Measurements from ENCODE around the gene KDM4B. TPM values are rescaled to one million over a fixed set of nuclear protein-coding genes. Genes with fewer than 3 reads are reported as not detected.

KDM4B gene
- polyA plus RNA-seq, 3 donors = 6.4 to 22.7 (median 12.7) TPM

GRCh38 chr19:5052945-5053485, 84.1 kb downstream of the KDM4B start:
- no peaks in the 10 kb centered on the region for H3K9me3 ChIP-seq (replicated peaks in 1 of 2; ENCODE audit: control insufficient read depth in 1 of 2, insufficient read depth in 1 of 2, low read length in 2 of 2)
- H3K27me3 ChIP-seq (ENCODE audit: control insufficient read depth in 2 of 2, insufficient read depth in 2 of 2, low read length in 2 of 2) = no peaks in the 10 kb centered on the region
- no peaks in the 10 kb centered on the region for H3K79me2 ChIP-seq (ENCODE audit: insufficient read depth, low read length)
- no peak overlapping the region for H3K4me3 ChIP-seq (replicated peaks in 1 of 3; ENCODE audit: low read depth in 2 of 3, low read length in 3 of 3)
- Mint-ChIP-seq H3K36me3 (peaks cover 46 to 60% of the 10 kb centered on the region in 2 donors), H3K4me1 (no peaks in the 10 kb centered on the region), H3K4me3 (no peak overlapping the region), H3K27ac (peak overlapping the region in 1 of 7 donors; percentile 57), H3K9me3 (peaks cover 0 to 2% (median 0%) of the 10 kb centered on the region in 7 donors), H3K27me3 (ENCODE audit: low read depth in 3 of 3) (no peaks in the 10 kb centered on the region)
- no peak overlapping the region for H3K4me2 ChIP-seq (replicated peaks; ENCODE audit: extremely low read depth, low read length, poor library complexity, severe bottlenecking)
- no peak overlapping the region for H2AFZ ChIP-seq (ENCODE audit: insufficient read depth, low read depth, low read length, poor library complexity, severe bottlenecking)
- H4K20me1 ChIP-seq (ENCODE audit: insufficient read depth, low read length) = peaks cover 91% of the 10 kb centered on the region
- WGBS (ENCODE audit: insufficient coverage) = 98% methylated on average over 13 of the region's 16 CpGs
- no peak overlapping the region for H3K9ac ChIP-seq (ENCODE audit: insufficient read depth, low read length, poor library complexity, severe bottlenecking)
- no peaks in the 10 kb centered on the region for H3K4me1 ChIP-seq (ENCODE audit: control insufficient read depth in 1 of 2, insufficient read depth in 2 of 2, low read length in 2 of 2)
- intact Hi-C loops (cut with micrococcal nuclease) = no loop called here
- H3K27ac ChIP-seq (ENCODE audit: low read depth in 1 of 2, low read length in 2 of 2) = no peak overlapping the region
- TF ChIP-seq CTCF (IDR thresholded peaks at IDR 0.05) = no peak
- no peak for DNase-seq
- peaks cover 38 to 62% of the 10 kb centered on the region in 2 donors for H3K36me3 ChIP-seq (replicated peaks in 1 of 2; ENCODE audit: control insufficient read depth in 1 of 2, insufficient read depth in 2 of 2, low read length in 2 of 2)

- Histone ChIP-seq H3K79me2 (ENCODE audit: insufficient read depth, low read length) (no peaks in the 10 kb centered on the region), H3K4me1 (ENCODE audit: control insufficient read depth in 1 of 2, insufficient read depth in 2 of 2, low read length in 2 of 2) (no peaks in the 10 kb centered on the region), H3K4me2 (replicated peaks; ENCODE audit: extremely low read depth, low read length, poor library complexity, severe bottlenecking) (no peak overlapping the region), H3K36me3 (replicated peaks in 1 of 2; ENCODE audit: control insufficient read depth in 1 of 2, insufficient read depth in 2 of 2, low read length in 2 of 2) (peaks cover 37 to 64% of the 10 kb centered on the region in 2 donors), H3K27ac (ENCODE audit: low read depth in 1 of 2, low read length in 2 of 2) (no peak overlapping the region), H3K4me3 (replicated peaks in 1 of 3; ENCODE audit: low read depth in 2 of 3, low read length in 3 of 3) (no peak overlapping the region), H4K20me1 (ENCODE audit: insufficient read depth, low read length) (peaks cover 91% of the 10 kb centered on the region), H2AFZ (ENCODE audit: insufficient read depth, low read depth, low read length, poor library complexity, severe bottlenecking) (no peak overlapping the region), H3K9me3 (replicated peaks in 1 of 2; ENCODE audit: control insufficient read depth in 1 of 2, insufficient read depth in 1 of 2, low read length in 2 of 2) (no peaks in the 10 kb centered on the region), H3K9ac (ENCODE audit: insufficient read depth, low read length, poor library complexity, severe bottlenecking) (no peak overlapping the region), H3K27me3 (ENCODE audit: control insufficient read depth in 2 of 2, insufficient read depth in 2 of 2, low read length in 2 of 2) (no peaks in the 10 kb centered on the region)
- no peak for TF ChIP-seq CTCF (IDR thresholded peaks at IDR 0.05)
- Mint-ChIP-seq H3K4me1 (no peaks in the 10 kb centered on the region), H3K27me3 (ENCODE audit: low read depth in 3 of 3) (no peaks in the 10 kb centered on the region), H3K4me3 (no peak overlapping the region), H3K27ac (no peak overlapping the region), H3K36me3 (peaks cover 46 to 63% of the 10 kb centered on the region in 2 donors), H3K9me3 (peaks cover 0 to 2% (median 0%) of the 10 kb centered on the region in 7 donors)
- DNase-seq = no peak
- 75% methylated on average over 8 of the region's 11 CpGs for WGBS (ENCODE audit: insufficient coverage)
- intact Hi-C loops (cut with micrococcal nuclease) = no loop called here
These were observed 84.7 kb downstream of the KDM4B start for GRCh38 chr19:5053661-5054060.

Measured in CD14-positive monocyte (primary cell).